ENCODE measurements around the gene SDCBP2. TPM values are rescaled to one million over a fixed set of nuclear protein-coding genes. Genes with fewer than 3 reads are reported as not detected.

The SDCBP2 gene
- total and polyA plus RNA-seq, 2 of the 13 experiments (the other 11 are each of a cell fraction or from before 2014, with no cell fraction given): 1.2 to 2.4 TPM

GRCh38 chr20:1292620-1293019 lies 36.3 kb downstream of the SDCBP2 start:
- DNase-seq (ENCODE audit: low spot score) (no peak), FAIRE-seq (no peak), ATAC-seq (no peak)
- ChIA-PET CTCF (ENCODE audit: low intra/inter-chr PET ratio, low total read pairs) (no interaction called here), POLR2A (no interaction called here)
- Histone ChIP-seq H3K4me2 (ENCODE audit: low read depth, low read length) (no peak overlapping the region), H3K79me2 (ENCODE audit: insufficient read depth, low read length) (no peaks in the 10 kb centered on the region), H3K4me3 (replicated peaks in 1 of 3; ENCODE audit: insufficient read depth in 1 of 3, low read depth in 2 of 3, low read length in 3 of 3) (no peak overlapping the region), H3K9me3 (ENCODE audit: low read length) (no peaks in the 10 kb centered on the region), H4K20me1 (ENCODE audit: insufficient read depth, low read length) (no peaks in the 10 kb centered on the region), H3K27me3 (ENCODE audit: control insufficient read depth in 1 of 2, insufficient read depth in 2 of 2, low read length in 2 of 2) (peaks cover 7 to 27% of the 10 kb centered on the region in 2 experiments; a peak in 3 of 5 replicates), H3K4me1 (ENCODE audit: insufficient read depth, low read length) (no peaks in the 10 kb centered on the region), H2AFZ (ENCODE audit: low read length) (no peak overlapping the region), H3K36me3 (replicated peaks in 1 of 2; ENCODE audit: control insufficient read depth in 1 of 2, insufficient read depth in 2 of 2, low read length in 2 of 2) (no peaks in the 10 kb centered on the region), H3K27ac (ENCODE audit: extremely low read length, insufficient read depth, low read length) (no peak overlapping the region), H3K9ac (ENCODE audit: insufficient read depth, low read depth, low read length) (no peak overlapping the region)
- no TSS peak for BruUV-seq (replicated peaks)
- in situ Hi-C loops (cut with HindIII; ENCODE audit: extremely low pct_ligation_motif_present, low pct_unique_long_range_greater_than_20kb): no loop called here
- intact Hi-C loops (cut with micrococcal nuclease; ENCODE audit: unreplicated experiment): loop anchor here (10.0 kb wide), 1 partner anchor 408 kb away; no protein-coding TSS in a partner anchor
- 3% methylated on average over 1 of the region's 1 CpG for WGBS (ENCODE audit: low lambda C conversion rate)
- no peak for TF ChIP-seq SRSF1 (optimal IDR thresholded peaks at IDR 0.05; ENCODE audit: low read depth, low read length)
- no peak for TF ChIP-seq DR1 (CRISPR knock-in tag; IDR thresholded peaks at IDR 0.05)

- no peaks in the 10 kb centered on the region for H3K79me2 ChIP-seq (ENCODE audit: insufficient read depth, low read length)
- H3K27me3 ChIP-seq (ENCODE audit: control insufficient read depth in 1 of 2, insufficient read depth in 2 of 2, low read length in 2 of 2): peaks cover 3 to 26% of the 10 kb centered on the region in 2 experiments; a peak in 4 of 5 replicates
- no TSS peak for BruUV-seq (replicated peaks)
- FAIRE-seq: no peak
- no peak overlapping the region for H2AFZ ChIP-seq (ENCODE audit: low read length)
- H4K20me1 ChIP-seq (ENCODE audit: insufficient read depth, low read length): no peaks in the 10 kb centered on the region
- CTCF ChIA-PET (ENCODE audit: low intra/inter-chr PET ratio, low total read pairs): no interaction called here
- 31% methylated on average over 5 of the region's 5 CpGs for WGBS (ENCODE audit: low lambda C conversion rate)
- intact Hi-C loops (cut with micrococcal nuclease; ENCODE audit: unreplicated experiment): loop anchor here (10.0 kb wide), 1 partner anchor 406 kb away; no protein-coding TSS in a partner anchor
- no peak overlapping the region for H3K4me3 ChIP-seq (replicated peaks in 1 of 3; ENCODE audit: insufficient read depth in 1 of 3, low read depth in 2 of 3, low read length in 3 of 3)
- POLR2A ChIA-PET: no interaction called here
- no peak overlapping the region for H3K4me2 ChIP-seq (ENCODE audit: low read depth, low read length)
- no peak overlapping the region for H3K9ac ChIP-seq (ENCODE audit: insufficient read depth, low read depth, low read length)
- H3K9me3 ChIP-seq (ENCODE audit: low read length): no peaks in the 10 kb centered on the region
- H3K27ac ChIP-seq (ENCODE audit: extremely low read length, insufficient read depth, low read length): no peak overlapping the region
- in situ Hi-C loops (cut with HindIII; ENCODE audit: extremely low pct_ligation_motif_present, low pct_unique_long_range_greater_than_20kb): no loop called here
- no peak for ATAC-seq
- no peak for DNase-seq (ENCODE audit: low spot score)
- H3K36me3 ChIP-seq (replicated peaks in 1 of 2; ENCODE audit: control insufficient read depth in 1 of 2, insufficient read depth in 2 of 2, low read length in 2 of 2): no peaks in the 10 kb centered on the region
- no peaks in the 10 kb centered on the region for H3K4me1 ChIP-seq (ENCODE audit: insufficient read depth, low read length)
- TF ChIP-seq HMG20A (CRISPR knock-in tag; IDR thresholded peaks at IDR 0.05; ENCODE audit: borderline replicate concordance) (no peak), ZFP91 (CRISPR knock-in tag; IDR thresholded peaks at IDR 0.05; ENCODE audit: borderline replicate concordance) (no peak), ZBTB3 (CRISPR knock-in tag; IDR thresholded peaks at IDR 0.05; ENCODE audit: borderline replicate concordance, low read depth) (no peak), ZFP62 (CRISPR knock-in tag; IDR thresholded peaks at IDR 0.05) (no peak), BRF2 (CRISPR knock-in tag; IDR thresholded peaks at IDR 0.05) (no peak), ADNP (CRISPR knock-in tag; IDR thresholded peaks at IDR 0.05) (no peak), SIX1 (CRISPR knock-in tag; IDR thresholded peaks at IDR 0.05; ENCODE audit: borderline replicate concordance) (no peak), GFI1 (CRISPR knock-in tag; IDR thresholded peaks at IDR 0.05; ENCODE audit: borderline replicate concordance) (no peak), ZNF441 (CRISPR knock-in tag; IDR thresholded peaks at IDR 0.05; ENCODE audit: borderline replicate concordance) (no peak), U2AF1 (optimal IDR thresholded peaks at IDR 0.05; ENCODE audit: low read depth, low read length) (no peak), MYC (CRISPR knock-in tag; IDR thresholded peaks at IDR 0.05; ENCODE audit: borderline replicate concordance) (no peak), NFE2 (CRISPR knock-in tag; IDR thresholded peaks at IDR 0.05) (no peak), JARID2 (CRISPR knock-in tag; IDR thresholded peaks at IDR 0.05; ENCODE audit: insufficient replicate concordance) (no peak)
- TF ChIP-seq, protein P1, sequence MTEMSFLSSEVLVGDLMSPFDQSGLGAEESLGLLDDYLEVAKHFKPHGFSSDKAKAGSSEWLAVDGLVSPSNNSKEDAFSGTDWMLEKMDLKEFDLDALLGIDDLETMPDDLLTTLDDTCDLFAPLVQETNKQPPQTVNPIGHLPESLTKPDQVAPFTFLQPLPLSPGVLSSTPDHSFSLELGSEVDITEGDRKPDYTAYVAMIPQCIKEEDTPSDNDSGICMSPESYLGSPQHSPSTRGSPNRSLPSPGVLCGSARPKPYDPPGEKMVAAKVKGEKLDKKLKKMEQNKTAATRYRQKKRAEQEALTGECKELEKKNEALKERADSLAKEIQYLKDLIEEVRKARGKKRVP (CRISPR knock-in tag; IDR thresholded peaks at IDR 0.05): no peak
Measured at GRCh38 chr20:1291191-1291741, 37.7 kb downstream of the SDCBP2 start.
